Stimulated activated CD8-positive, alpha-beta memory T cell treated with anti-CD3 and anti-CD28 coated beads, Interleukin-7, amount 100 ng/mL, for 24 hours (primary cell): ENCODE measurements around the gene VPS54.
"Not testable (repeated sequence)": the region's sequence is repeated elsewhere in the genome, so short reads cannot be mapped to it uniquely, and the experiment has no call there.

Experiments
- DNase-seq: peaks from one replicate; pipeline ENCODE4 v3.0.0-alpha.2; 2020; ENCODE audit warnings: low read depth

Gene VPS54

GRCh38 chr2:64021578-64021977, 2.4 kb upstream of the VPS54 start:
- no peak for DNase-seq

DNA sequence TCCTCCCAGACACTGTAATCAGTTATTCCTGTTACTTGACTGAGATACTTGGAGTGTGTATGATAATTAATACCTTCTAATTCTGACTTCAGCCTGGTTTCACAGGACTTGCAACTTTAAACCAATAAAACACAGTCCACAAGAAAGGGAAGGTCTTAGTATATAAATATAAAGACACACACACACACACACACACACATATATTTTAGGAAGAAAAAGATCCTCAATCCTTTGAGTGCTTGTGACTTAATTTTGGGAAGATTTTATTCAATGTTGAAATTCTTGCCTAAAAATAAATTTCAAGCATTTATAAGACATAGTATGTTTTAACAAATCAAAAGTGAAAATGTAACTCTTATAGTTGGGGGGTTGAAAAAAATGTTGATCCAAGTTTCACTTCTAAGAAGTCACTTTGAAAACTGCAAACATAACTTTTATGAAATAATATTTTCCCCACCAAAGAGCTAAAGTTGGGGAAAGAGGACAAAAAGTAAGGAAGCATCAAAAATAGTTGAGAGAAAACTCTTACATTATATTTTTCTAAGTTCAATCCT, 824 bp upstream of the VPS54 start:
- DNase-seq = no peak

GRCh38 chr2:64018701-64019082, 536 bp downstream of the VPS54 start:
- DNase-seq = no peak

- DNase-seq = no peak
Observed at GRCh38 chr2:64017811-64018700, 1.2 kb downstream of the VPS54 start.

DNA sequence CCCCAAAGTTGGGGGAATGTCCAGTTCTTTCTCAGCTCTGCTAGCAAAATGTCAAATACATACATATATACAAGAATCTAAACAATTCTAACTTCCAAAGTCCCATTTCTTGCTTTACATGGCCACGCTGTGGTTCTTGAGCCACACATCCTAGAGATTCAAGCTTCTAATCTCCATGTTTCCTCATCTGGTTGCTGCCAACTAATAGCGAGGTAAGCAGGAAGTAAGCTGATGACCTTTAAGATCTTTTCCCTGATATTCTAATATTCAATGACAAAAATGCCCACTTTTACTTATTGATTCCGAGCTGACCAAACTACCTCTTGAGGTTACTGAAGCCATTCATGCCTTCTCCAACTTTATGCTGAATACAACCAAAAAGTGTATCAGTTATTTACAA, 3.3 kb downstream of the VPS54 start:
- no peak for DNase-seq

GRCh38 chr2:64015391-64015790, 3.8 kb downstream of the VPS54 start:
- DNase-seq = no peak

GRCh38 chr2:64014628-64015027, 4.6 kb downstream of the VPS54 start:
- DNase-seq = no peak

GRCh38 chr2:64013053-64013452, 6.2 kb downstream of the VPS54 start:
- DNase-seq = no peak

DNA sequence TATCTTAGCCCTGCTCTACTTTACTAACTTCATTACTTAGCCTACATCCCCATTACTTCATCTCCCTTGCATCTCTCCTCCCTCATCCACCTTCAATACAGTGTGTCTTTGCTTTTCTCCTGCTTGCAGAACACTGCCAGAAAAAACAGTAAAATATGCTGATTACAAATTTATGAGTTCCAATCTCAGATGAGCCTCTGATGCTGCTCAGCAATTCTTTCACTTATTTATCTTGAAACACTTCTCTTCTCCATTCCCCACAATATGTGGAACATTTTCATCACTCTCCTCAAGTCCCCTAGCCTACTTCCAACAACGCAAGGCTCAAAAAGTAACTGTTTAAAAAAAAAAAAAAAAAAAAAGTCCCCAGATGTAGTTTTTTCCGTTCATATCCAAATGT, 7.1 kb downstream of the VPS54 start:
- DNase-seq = no peak

- no peak for DNase-seq
Observed at GRCh38 chr2:64008434-64009009, 10.7 kb downstream of the VPS54 start.

- DNase-seq = no peak
Observed at GRCh38 chr2:64007924-64008323, 11.3 kb downstream of the VPS54 start.

DNA sequence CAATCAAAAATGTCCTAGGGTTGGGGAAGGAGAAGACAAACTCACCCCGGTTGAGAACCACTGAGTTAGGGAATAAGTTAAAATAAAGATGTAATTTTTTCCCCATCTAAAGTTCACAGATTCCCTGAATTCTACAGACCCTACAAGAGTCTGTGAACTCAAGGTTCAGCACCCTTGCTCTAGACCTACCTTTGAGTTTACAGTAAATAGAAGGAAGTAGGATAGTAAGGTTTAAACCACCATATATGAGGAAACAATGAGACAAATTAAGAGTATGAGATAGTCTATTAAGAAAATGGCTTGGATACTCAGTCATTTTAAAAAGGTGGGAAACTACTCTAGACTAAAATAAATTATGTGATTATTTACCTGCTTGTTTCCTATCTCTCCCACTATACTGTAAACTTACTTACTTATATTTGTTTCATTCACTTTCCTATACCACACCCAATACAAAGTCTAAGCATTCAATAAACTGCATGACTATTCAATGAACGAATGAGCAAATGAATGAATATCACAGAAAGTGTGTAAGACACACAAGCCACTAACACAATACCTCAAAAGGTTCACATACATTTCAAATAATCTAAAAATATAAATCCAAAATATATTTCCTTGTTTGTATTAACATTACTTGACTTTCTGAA, 13.4 kb downstream of the VPS54 start:
- DNase-seq = no peak

DNA sequence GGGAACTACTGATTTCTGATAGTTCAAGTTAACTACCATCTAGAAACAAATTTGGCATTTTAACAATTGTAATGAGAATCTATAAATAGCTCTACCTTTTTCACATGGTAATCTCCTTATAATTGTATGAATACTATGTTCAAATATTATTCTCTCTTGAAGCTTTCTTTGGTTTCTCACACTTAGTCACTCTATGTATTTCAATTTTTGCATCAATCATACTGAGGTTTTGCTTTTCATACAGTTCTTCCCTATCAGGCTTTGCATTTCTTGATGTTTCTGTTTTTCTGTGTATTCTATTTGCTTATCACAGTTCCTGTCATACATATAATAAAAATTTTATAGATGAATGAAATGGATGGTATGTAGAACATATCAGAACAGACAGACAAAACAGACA, 16.0 kb downstream of the VPS54 start:
- DNase-seq = no peak

DNA sequence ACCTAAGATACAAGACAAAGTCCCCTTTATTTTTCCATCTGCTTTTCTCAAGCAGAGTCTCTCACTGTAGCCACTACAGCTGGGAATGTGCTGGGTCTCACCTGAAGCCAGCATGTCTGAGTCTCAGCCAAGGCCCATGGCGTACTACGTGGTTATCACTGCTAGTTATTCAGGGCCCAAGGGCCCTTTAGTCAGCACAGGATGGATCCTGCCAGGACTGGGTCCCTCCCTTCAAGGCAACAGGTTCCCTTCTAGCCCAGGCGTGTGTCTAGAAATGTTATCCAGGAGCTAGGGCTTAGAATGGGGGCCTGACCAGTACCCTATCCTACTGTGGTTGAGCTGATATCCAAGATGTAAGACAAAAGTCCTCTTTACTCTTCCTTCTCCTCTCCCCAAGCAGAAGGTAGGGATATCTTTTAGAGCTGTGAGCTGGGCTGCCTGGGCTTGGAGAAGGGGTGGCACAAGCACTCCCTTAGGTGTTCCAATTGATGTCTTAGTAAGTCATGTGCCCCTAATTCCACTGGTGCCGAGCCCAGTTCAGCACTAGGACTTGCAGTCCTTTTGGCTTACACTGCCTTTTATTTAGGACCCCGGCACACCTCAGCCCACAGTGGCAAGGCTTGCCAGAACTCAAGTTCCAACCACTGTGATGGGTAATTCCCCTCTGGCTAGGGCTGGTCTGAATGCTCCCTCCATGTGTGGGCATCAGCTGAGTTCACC, 17.7 kb downstream of the VPS54 start:
- no peak for DNase-seq

GRCh38 chr2:64000630-64001381, 18.4 kb downstream of the VPS54 start:
- no peak for DNase-seq

DNA sequence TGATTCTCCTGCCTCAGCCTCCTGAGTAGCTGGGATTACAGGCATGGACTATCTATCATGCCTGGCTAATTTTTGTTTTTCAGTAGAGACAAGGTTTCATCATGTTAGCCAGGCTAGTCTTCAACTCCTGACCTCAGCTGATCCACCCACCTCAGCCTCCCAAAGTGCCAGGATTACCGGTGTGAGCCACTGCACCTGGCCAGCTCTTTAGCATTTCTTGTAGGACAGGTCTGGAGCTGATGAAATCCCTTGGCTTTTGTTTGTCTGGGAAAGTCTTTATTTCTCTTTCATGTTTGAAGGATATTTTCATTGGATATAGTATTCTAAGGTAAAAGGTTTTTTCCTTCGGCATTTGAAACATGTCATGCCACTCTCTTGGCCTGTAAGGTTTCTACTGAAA, 20.2 kb downstream of the VPS54 start:
- no peak for DNase-seq

DNA sequence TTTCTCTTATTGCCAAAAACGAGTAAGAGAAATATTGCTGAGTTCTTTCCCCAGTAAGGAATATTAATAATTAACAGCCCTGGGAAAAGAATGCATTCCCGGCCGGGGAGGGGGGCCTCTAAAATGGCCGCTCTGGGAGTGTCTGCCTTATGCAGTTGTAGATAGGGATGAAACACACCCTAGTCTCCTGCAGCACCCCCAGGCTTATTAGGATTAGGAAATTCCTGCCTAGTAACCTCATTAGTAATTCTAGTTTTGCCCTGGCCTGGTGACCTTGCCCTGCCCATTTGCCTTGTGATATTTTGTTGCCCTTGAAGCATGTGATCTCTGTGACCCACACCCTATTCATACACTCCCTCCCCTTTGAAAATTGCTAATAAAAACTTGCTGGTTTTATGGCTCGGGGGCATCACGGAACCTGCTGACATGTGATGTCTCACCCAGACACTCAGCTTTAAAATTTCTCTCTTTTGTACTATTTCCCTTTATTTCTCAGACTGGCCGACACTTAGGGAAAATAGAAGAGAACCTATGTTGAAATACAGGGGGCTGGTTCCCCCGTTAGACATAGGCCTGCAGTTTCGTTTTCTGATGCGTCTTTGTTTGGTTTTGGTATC, 22.5 kb downstream of the VPS54 start:
- DNase-seq = not testable (repeated sequence)

DNA sequence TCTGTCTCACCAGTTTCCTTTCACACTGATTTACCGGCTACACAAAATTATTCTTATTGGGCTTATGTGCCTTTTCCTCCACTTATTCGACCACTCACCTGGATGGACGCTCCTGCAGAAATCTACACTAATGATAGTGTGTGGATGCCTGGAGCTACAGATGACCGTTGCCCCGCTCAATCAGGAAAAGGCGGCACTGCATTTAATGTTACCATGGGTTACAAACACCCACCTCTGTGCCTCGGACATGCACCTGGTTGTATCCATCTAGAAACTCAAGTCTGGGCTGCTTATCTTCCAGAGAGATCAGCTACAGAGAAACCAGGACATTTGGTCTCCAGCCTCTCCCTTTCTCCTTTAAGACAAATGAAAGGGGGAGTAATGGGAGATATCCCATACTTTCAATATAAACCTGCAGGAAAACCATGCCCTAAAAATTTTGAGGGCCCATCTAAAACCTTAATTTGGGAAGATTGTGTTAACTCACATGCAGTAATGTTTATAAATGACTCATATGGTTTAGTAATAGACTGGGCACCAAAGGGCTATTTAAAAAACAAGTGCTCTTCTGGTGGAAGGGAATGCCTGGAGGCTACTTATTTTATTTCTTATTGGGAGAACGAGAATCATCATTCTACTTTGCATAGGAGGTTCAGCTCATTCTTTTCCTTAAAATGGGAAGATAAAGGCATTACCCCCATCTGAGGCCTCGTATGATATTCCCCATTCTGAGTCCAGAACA, 24.7 kb downstream of the VPS54 start:
- not testable (repeated sequence) for DNase-seq

- DNase-seq = no peak
Observed at GRCh38 chr2:63993871-63994270, 25.4 kb downstream of the VPS54 start.

DNA sequence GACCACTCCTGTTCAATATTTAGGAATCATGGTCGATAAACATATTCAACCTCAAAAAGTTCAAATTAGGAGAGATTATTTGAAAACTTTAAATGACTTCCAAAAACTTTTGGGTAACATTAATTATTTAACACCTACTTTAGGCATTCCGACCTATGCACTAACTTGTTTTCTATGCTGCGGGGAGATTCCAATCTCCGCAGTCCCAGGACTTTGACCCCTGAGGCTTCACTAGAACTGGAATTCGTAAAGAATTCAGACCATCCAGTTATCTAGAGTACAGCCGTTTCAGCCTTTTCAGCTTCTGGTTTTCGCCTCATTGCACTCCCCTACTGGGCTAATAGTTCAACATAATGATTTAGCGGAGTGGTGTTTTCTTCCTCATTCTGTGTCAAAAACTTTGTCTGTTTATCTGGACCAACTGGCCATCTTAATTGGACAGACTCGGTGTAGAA, 26.1 kb downstream of the VPS54 start:
- not testable (repeated sequence) for DNase-seq
